Heart left ventricle (tissue), 13 donors: ENCODE data around the gene CD8B2.

Source experiments
- CTCF ChIP-seq, 12 donors: fragments of 200-600 bp; sonication (generic) in 4 of 12; IDR thresholded peaks; one replicate each; pipeline versions ENCODE4 v1.5.0 to v1.8.0; 2018 to 2022; ENCODE audit warnings: antibody characterized with exemption in 12 of 12, mild to moderate bottlenecking in 5 of 12
- POLR2A ChIP-seq, 2 donors: fragments of 450-650 bp; IDR thresholded peaks; one replicate each; pipeline ENCODE4 v1.6.1; 2017; ENCODE audit warnings: antibody characterized with exemption in 2 of 2, mild to moderate bottlenecking in 2 of 2, moderate library complexity in 2 of 2
- donor health status: ischemic (EF 13 %, LVEDD 7.1; RV severe dilation, severe dysfunction).
- donor health status: DM: no; HTN: yes; CAD: no.
- donor health status: DM: no; HTN: no; CAD: no.
- donor health status: ischemic (EF 25% LVEDD 6.9; RV normal size, moderate dysfunction).
- donor health status: ischemic (EF 25% LVEDD 5.7; RV mildly dilated, moderate dysfunction).
- donor health status: ischemic (EF 35%, LVEDD 5.7; RV mildly dilated, moderate dysfunction).
- donor health status: nonischemic (EF 11% LVEDD 7.7; RV severe dilation, severe dysfunction).
- donor health status: DM: yes; HTN: yes; CAD: no.
- donor health status: PGD.
- donor health status: ischemic (EF 29% LVEDD 5.4; RV normal size, mild dysfunction).
- donor health status: nonischemic (EF 23%, LVEDD 6.1; RV moderate dilation, normal function).

- TF ChIP-seq CTCF (IDR thresholded peaks at IDR 0.05) (no peak), POLR2A (IDR thresholded peaks at IDR 0.05) (no peak)
Observed at GRCh38 chr2:106551417-106552130, 64.4 kb downstream of the CD8B2 start.
